CD4-positive, alpha-beta T cell treated with Interleukin-4 for 1 hour (primary cell): ENCODE data around the gene HMX1.

ENCODE experiments used
- DNase-seq, 2 donors: peaks; one replicate each; pipeline ENCODE4 v3.0.0-alpha.2; 2020 to 2022

HMX1 gene

GRCh38 chr4:8909548-8909947, 37.9 kb upstream of the HMX1 start:
- DNase-seq, result no peak

- peak in 1 of 2 donors; percentile 7 for DNase-seq
These were observed 36.7 kb upstream of the HMX1 start for GRCh38 chr4:8908206-8908893.

- peak in 1 of 2 donors; percentile 8 for DNase-seq
These were observed 36.1 kb upstream of the HMX1 start for GRCh38 chr4:8907596-8908205.

DNA sequence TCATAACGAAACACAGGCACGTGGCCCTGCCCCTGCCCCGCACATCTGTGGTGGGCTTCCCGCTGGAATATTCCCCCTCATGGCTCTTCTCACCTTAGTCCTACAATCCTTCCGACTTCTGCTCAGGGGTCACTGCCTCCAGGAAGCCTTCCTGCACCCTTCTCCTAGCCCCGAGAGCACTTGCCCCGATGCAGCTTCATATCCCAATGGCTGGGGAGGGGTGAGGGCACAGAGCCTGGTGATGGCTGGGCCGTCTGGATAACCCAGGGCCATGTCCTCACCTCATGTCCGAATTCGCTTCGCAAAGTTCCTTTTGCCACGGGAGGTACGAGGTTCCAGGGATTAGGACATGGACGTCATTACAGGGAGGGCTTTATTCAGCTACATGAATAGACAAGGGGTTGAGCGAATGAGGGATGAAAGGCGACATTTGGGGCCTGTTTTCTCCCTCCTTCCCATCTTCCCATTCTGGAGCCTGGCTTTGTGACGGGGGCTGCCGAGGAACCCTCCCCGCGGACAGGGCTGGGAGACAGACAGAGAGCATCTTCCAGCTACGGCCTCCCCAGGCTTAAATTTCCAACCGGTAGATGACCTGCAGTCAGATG, 35.5 kb upstream of the HMX1 start:
- DNase-seq, result peak in 1 of 2 donors; percentile 2

DNA sequence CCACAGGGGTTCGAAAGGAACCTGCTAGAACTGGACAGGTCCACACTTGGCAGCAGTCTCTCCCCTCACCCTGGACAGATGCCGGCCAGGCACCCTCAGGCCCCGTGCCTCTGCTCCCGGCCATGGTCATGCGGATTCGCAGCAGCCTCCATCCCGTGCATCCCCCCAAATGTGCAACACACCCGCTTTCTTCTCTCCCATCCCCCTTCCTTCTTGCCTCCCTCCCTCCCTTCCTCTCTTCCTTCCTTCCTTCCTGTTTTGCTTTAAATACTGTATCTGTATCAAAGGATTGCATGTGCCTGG, 35.0 kb upstream of the HMX1 start:
- DNase-seq, result no peak

GRCh38 chr4:8905773-8906667, 34.4 kb upstream of the HMX1 start:
- no peak for DNase-seq

DNA sequence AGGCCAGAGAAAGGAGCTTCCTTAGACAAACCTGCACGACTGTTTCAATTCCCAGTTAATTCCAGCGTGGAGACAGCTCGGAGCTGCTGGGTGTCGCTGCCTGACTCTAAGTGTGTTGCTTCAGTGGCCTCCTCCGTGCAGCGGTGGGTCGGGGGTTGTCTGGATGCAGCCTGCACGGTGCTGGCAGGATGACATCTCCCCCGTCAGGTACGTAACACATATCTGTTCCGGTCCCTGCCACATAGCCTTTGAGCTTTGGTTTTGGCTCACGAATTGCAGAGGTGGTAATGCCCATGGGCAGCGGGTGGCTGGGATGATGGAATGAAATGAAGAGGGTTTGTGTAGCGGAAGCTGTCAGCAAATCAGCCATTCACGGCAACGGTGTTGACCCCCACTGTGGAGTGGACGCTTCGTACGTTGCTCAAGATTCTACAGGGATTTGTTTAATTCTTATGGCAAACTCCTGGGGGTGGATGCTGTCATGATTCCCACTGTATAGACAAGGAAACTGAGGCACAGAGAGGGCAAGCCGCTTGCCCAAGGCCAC, 33.7 kb upstream of the HMX1 start:
- DNase-seq, result no peak

- DNase-seq, result no peak
These were observed 33.0 kb upstream of the HMX1 start for GRCh38 chr4:8904666-8905065.

DNA sequence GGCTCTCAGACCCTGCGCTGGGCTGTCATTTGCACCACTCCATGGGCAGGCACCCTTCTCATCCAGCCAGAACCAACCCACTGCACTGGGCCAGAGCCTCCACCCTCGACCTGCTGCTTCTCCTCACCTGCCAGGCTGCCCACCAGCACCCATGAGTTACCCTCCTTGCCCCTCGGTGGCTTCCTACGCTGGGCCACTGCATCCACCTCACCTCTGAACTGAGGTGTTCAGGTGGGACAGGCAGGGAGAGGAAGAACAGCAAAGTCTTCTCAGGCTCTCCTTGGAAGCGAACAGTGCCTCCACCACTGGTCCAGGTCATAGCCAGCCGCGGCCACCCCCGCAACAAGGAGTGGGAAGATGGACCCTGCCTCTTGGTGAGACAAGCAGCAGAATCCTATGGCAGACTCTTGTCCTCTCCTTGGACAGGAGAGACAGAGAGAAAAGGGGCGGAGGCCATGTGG, 32.4 kb upstream of the HMX1 start:
- DNase-seq, result no peak

DNA sequence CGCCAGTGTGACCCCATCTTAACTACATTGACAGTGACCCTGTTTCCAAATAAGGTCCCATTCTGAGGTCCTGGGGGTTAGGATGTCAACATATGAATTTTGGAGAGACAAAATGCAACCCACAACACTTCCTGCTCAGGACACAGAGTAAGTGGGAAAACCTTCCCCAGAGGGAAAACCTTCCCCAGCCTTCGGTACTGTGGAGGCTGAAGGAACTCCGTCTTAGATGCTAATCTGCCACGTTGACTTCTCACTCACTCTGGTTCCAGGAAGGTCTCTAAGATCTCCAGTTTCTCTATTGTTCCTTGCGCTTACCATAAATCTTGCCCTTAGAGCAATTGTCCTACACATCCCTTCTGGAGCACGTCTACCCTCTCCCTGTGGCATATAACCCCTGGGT, 29.7 kb upstream of the HMX1 start:
- DNase-seq, result no peak

- DNase-seq, result no peak
These were observed 28.9 kb upstream of the HMX1 start for GRCh38 chr4:8900588-8900987.

DNA sequence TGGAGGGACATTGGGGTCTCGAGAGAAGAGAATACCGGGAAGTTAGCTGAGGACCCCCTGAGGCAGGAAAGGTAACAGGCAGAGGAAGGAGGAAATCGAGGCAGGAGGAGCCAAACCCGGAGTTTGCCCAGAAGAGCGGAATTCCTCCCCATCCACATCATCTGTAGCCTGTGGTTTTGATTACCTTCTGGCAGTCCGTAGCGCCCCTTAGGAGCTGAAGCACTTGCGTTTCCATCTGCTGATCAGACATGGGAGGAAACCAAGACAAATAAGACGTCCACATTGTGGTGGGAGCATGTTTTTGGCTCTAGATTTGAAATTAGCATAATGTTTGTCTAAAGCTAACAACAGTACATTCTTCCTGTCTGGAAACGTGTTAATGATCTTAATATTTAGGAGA, 26.8 kb upstream of the HMX1 start:
- no peak for DNase-seq

GRCh38 chr4:8897251-8898167, 25.9 kb upstream of the HMX1 start:
- no peak for DNase-seq

DNA sequence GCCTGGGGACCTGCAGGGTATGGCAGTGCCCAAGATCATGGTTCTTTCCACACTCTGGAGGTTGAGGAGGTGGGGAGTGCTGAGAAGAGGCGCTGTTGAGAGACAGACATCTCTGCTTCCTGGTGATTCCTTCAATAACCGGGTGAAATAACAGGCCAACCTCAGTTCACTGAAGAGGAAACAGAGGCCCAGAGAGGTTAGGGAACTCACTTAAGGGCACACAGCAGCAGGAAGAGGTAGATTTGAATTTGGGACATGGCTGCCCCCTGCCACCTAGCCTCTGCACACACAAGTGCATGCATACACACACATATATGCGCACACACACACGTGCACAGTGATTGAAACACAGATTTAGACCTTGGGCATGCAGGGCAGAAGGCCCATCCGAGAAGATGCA, 24.9 kb upstream of the HMX1 start:
- no peak for DNase-seq

- no peak for DNase-seq
These were observed 24.4 kb upstream of the HMX1 start for GRCh38 chr4:8896071-8896470.

GRCh38 chr4:8895295-8895694, 23.7 kb upstream of the HMX1 start:
- no peak for DNase-seq

DNA sequence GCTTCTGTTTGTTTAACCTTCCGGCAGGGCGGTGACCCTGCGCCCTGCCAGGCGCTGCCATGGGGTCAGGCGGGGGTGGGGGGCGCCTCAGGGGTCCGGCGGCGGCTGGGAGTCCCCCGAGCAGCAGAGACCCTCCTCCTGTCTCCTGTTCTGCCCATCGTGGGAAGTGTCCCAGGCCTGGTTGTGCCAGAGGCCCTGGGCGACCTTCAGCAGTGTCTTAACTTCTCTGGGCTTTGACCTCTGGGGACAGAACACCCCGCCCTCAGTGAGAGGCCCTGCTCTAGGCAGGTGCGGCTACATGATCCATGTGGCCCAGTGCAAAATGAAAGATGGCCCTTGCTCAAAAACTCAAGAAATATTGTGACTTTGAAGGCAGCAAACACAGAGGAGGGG, 22.8 kb upstream of the HMX1 start:
- no peak for DNase-seq

DNA sequence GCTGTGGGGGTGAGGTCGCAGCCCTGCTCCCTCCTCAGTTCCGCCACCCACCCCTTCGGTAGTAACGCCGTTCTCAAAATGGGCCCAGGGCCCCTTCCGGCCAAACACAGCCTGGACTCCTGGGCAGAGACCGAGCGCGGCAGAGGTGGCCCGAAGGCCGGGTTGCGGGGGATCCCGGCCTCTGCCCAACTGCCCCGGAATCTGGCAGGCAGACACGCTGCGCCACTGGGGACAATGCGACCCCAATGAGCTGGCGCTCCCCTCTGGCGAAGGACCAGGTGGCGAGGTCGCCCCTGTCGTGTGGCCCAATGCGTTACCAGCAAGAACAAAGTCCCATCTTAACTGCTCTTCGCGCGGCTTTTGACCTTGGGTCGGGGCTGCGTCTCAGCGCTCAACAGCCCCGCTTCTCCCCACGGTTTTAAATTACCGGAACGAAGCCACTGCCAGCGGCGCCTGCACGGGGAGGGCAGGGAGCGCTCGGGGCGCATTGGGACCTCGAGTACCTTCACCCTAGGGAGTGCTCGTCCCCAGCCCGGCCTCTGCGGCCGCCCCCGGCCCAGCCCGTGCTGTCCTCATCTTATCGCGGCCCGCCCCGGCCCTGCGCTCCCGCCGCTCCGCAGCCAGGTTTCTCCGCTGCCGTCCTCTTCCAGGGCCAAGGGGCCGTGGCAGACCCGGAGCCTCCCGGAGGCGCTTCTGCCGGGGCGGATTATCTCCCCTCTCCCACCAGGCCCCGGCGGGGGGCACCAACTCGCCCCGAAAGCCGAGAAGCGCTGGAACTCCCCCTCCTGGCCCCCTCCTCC, 22.2 kb upstream of the HMX1 start:
- no peak for DNase-seq

- DNase-seq, result no peak
These were observed 21.6 kb upstream of the HMX1 start for GRCh38 chr4:8893227-8893623.

GRCh38 chr4:8892556-8893226, 21.1 kb upstream of the HMX1 start:
- DNase-seq, result no peak
